ENCODE results near the gene RASIP1. TPM values are rescaled to one million over a fixed set of nuclear protein-coding genes. Genes with fewer than 3 reads are reported as not detected.
"Not testable (repeated sequence)": the region's sequence is repeated elsewhere in the genome, so short reads cannot be mapped to it uniquely, and the experiment has no call there.

RASIP1 gene
- under 1 TPM; 0.05 to 0.15 TPM for total RNA-seq

DNA sequence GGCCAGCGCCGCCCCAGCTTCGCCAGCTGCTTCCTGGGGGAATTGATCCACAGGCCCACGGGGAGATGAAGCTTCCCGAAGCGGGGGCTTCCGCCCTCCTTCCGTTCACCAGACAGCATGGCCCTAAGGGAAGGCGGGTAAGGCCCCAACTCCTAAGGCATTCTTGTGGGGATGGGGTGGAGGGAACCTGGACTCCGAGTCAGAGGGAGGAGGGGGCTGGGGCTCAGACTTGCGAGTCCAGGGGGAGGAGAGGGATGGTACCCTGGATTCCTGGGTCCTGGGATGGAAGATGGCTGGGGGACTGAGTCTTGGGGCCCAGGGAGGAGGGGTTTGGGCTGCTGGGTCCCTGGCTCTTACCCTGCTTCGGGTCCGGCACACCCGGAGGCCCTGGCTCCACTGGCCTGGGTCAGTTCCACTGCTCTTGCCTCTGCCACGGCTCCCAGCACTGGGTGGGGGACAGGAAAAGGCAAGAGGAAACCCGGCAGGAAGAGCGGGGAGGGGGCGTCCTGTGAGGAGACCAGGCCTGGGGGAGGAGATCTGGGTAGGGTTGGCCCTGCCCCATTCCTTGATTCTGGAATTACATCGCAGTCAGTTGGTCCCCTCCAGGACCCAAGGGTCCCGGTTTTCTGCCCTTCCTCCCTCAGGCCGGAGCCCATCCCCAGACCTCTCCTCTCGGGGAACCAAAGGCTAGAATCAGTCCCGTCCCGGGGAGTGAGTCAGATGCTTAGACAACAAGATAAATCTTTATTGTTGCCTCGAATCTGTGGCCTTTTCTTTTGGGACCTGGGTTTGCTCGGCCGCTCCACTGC lies at the start of gene RASIP1:
Gene RASIP1, minus strand, starts transcription at position 447 of the 809 bp plus-strand sequence. Its CDS starts 328 bp downstream, at position 119.
- no peak for DNase-seq
- Mint-ChIP-seq H3K4me3 (no peak within 1 kb of the TSS), H3K27me3 (peaks cover 6% of the 10 kb centered on the region), H3K9me3 (no peaks in the 10 kb centered on the region), H3K27ac (no peak within 1 kb of the TSS), H3K4me1 (peaks cover 24% of the 10 kb centered on the region), H3K36me3 (ENCODE audit: low read depth) (no peaks in the 10 kb centered on the region)
- ChIA-PET CTCF (no interaction called here), POLR2A (no interaction called here)

DNA sequence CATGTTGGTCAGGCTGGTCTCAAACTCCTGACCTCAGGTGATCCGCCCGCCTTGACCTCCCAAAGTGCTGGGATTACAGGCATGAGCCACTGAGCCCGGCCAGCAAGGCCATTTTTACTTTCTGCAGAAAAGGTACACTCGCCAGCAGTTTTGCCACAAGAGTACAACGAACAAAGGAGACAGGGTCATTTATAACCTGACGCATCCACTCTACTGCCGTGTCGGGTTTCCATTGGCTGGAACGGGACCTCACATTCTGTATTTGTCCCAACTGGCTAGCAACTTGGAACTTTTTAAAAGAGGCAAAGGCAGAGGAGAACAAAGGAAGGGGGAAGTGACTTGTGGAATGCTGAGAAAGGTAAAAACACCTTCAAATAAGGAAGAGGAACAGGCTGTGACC lies 46.9 kb upstream of the RASIP1 start:
- H3K27ac Mint-ChIP-seq; H3K36me3 Mint-ChIP-seq (ENCODE audit: low read depth); DNase-seq; H3K4me1 Mint-ChIP-seq; H3K4me3 Mint-ChIP-seq; H3K9me3 Mint-ChIP-seq: not testable (repeated sequence)
- CTCF ChIA-PET = interaction anchor here (0.7 to 6.0 kb wide), 28 partner anchors 8 to 330 kb away, joined by 3 to 109 read pairs (median 4); partner anchors contain the start of genes CA11, GYS1, HSD17B14 and NUCB1
- POLR2A ChIA-PET = interaction anchor here (0.9 kb wide), 1 partner anchor 183 kb away, joined by 3 read pairs; no protein-coding TSS in a partner anchor
- H3K27me3 Mint-ChIP-seq = peaks cover 13% of the 10 kb centered on the region

- DNase-seq; H3K36me3 Mint-ChIP-seq (ENCODE audit: low read depth); H3K9me3 Mint-ChIP-seq; H3K27ac Mint-ChIP-seq; POLR2A ChIA-PET; H3K4me3 Mint-ChIP-seq; H3K4me1 Mint-ChIP-seq: not testable (repeated sequence)
- CTCF ChIA-PET = interaction anchor here (0.7 to 6.0 kb wide), 3 partner anchors 15 to 185 kb away, joined by 3 to 109 read pairs (median 22); no protein-coding TSS in a partner anchor
- peaks cover 14% of the 10 kb centered on the region for H3K27me3 Mint-ChIP-seq
These were observed 46.0 kb upstream of the RASIP1 start for GRCh38 chr19:48786422-48786821.

DNA sequence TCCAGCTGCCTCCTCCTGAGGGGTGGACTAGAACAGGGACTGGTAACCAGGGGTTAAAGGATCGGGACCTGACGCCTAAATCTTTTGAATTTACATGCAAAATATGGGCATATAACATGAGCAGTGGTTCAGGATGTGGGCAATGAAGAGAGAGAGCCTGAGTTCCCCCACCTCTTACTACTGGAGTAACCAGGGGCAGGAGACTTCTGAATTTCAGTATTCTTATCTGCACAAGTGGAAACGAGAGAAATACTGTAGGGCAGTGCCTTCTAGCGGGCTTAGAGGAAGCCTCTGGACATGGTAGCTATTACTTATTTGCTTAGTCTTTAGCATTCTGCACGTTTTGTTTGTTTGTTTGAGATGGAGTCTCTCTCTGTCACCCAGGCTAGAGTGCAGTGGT lies 44.1 kb upstream of the RASIP1 start:
- no peak overlapping the region for H3K27ac Mint-ChIP-seq
- ChIA-PET CTCF (interaction anchor here (0.6 to 2.3 kb wide), 3 partner anchors 11 to 60 kb away, joined by 3 to 13 read pairs (median 6); no protein-coding TSS in a partner anchor), POLR2A (interaction anchor here (1.5 kb wide), 1 partner anchor 11 kb away, joined by 4 read pairs; no protein-coding TSS in a partner anchor)
- no peak for DNase-seq
- H3K27me3 Mint-ChIP-seq = peaks cover 14% of the 10 kb centered on the region
- H3K9me3 Mint-ChIP-seq = no peaks in the 10 kb centered on the region
- peaks cover 3% of the 10 kb centered on the region for H3K4me1 Mint-ChIP-seq
- H3K4me3 Mint-ChIP-seq = no peak overlapping the region
- no peaks in the 10 kb centered on the region for H3K36me3 Mint-ChIP-seq (ENCODE audit: low read depth)

DNA sequence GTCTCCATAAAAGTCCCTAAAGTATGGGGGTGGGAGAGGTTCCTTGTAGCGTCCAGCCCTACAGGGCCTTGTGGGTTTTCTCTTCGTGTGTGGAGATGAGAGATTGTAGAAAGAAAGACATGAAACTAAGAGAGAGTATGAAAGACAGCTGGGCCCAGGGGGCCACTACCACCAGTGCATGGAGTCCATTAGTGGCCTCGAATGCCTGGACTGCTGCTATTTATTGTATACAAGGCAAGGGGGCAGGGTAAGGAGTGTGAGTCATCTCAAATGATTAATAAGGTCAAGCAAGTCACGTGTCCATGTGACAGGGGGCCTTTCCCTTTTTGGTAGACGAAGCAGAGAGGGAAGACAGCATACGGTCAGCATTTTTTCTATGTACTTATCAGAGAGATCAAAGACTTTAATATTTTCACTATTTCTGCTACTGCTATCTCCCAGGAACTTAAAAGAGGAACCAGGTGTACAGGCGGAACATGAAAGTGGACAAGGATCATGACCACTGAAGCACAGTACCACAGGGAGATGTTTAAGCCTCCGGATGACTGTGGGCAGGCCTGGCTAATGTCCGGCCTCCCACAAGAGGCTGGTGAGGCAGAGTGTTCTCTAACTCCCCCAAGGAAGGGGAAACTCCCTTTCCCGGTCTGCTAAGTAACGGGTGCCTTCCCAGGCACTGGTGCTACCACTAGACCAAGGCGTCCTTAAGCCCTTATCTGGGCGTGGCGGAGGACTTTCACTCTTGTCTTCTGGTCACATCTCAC lies 40.4 kb upstream of the RASIP1 start:
- ChIA-PET CTCF (interaction anchor here (1.2 to 2.1 kb wide), 3 partner anchors 61 to 219 kb away, joined by 4 to 8 read pairs (median 6); no protein-coding TSS in a partner anchor), POLR2A (no interaction called here)
- no peak for DNase-seq
- Mint-ChIP-seq H3K4me3 (no peak overlapping the region), H3K27ac (no peak overlapping the region), H3K4me1 (peaks cover 3% of the 10 kb centered on the region), H3K36me3 (ENCODE audit: low read depth) (no peaks in the 10 kb centered on the region), H3K27me3 (peaks cover 15% of the 10 kb centered on the region), H3K9me3 (no peaks in the 10 kb centered on the region)

- no peak for DNase-seq
- Mint-ChIP-seq H3K9me3 (no peaks in the 10 kb centered on the region), H3K4me3 (no peak overlapping the region), H3K4me1 (peaks cover 3% of the 10 kb centered on the region), H3K27me3 (peaks cover 9% of the 10 kb centered on the region), H3K36me3 (ENCODE audit: low read depth) (no peaks in the 10 kb centered on the region), H3K27ac (no peak overlapping the region)
- CTCF ChIA-PET = interaction anchor here (0.6 to 2.1 kb wide), 4 partner anchors 8 to 220 kb away, joined by 3 to 8 read pairs (median 6); no protein-coding TSS in a partner anchor
- POLR2A ChIA-PET = no interaction called here
These were observed 39.2 kb upstream of the RASIP1 start for GRCh38 chr19:48779636-48780035.

DNA sequence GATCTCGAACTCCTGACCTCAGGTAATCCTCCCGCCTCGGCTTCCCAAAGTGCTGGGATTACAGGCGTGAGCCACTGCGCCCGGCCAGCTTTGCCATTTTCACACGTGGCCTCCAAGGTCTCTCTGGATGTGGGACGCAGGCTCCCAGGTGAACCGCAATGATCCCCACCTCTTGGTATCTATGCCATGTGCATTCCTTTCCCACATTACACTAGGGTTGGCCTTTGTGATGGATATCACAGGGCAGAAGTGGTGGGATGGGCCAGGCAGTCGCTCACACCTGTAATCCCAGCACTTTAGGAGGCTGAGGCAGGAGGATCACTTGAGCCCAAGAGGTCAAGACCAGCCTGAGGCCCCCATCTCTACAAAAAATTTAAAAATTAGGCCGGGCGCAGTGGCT lies 37.3 kb upstream of the RASIP1 start:
- H3K36me3 Mint-ChIP-seq (ENCODE audit: low read depth) = no peaks in the 10 kb centered on the region
- POLR2A ChIA-PET = no interaction called here
- peaks cover 5% of the 10 kb centered on the region for H3K27me3 Mint-ChIP-seq
- no peak for DNase-seq
- H3K9me3 Mint-ChIP-seq = no peaks in the 10 kb centered on the region
- H3K27ac Mint-ChIP-seq = no peak overlapping the region
- CTCF ChIA-PET = no interaction called here
- no peak overlapping the region for H3K4me3 Mint-ChIP-seq
- peaks cover 3% of the 10 kb centered on the region for H3K4me1 Mint-ChIP-seq

DNA sequence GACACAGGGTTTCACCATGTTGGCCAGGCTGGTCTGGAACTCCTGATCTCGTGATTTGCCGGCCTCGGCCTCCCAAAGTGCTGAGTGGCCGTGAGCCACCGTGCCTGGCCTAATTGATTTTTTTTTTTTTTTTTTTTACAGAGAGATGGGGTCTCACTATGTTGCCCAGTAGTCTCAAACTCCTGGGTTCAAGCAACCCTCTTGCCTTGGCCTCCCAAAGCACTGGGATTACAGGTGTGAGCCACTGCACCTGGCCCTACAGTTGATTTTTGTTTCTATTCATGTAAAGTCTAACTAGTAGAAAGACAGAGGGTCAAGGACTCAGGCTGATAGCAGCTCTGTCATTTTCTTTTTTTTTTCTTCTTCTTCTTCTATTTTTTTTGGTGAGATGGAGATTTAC lies 36.7 kb upstream of the RASIP1 start:
- H3K36me3 Mint-ChIP-seq (ENCODE audit: low read depth) = no peaks in the 10 kb centered on the region
- CTCF ChIA-PET = no interaction called here
- H3K4me1 Mint-ChIP-seq = no peaks in the 10 kb centered on the region
- no peak for DNase-seq
- no peak overlapping the region for H3K4me3 Mint-ChIP-seq
- H3K27ac Mint-ChIP-seq = no peak overlapping the region
- no peaks in the 10 kb centered on the region for H3K9me3 Mint-ChIP-seq
- POLR2A ChIA-PET = no interaction called here
- H3K27me3 Mint-ChIP-seq = peaks cover 4% of the 10 kb centered on the region

DNA sequence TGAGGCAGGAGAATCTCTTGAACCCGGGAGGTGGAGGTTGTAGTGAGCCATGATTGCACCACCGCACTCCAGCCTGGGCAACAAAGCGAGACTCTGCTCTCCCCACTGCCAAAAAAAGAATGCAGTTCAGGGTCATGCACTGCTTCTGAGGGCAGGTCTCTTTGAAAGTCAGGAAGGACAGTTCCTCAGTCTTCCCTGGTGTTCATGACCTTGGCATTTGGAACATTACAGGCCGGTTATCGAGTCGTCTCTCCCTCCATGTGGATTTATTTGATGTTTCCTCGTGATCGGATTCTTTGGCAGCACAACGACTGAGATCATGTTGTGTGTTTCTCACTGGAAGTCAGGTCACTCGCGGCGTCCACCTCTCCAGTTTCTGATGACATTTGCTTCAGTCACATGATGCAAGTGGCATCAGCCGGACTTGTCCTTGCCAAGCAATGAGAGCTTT lies 32.1 kb upstream of the RASIP1 start:
- H3K36me3 Mint-ChIP-seq (ENCODE audit: low read depth) = no peaks in the 10 kb centered on the region
- H3K27me3 Mint-ChIP-seq = peaks cover 13% of the 10 kb centered on the region
- ChIA-PET POLR2A (no interaction called here), CTCF (interaction anchor here (0.6 kb wide), 1 partner anchor 477 kb away, joined by 3 read pairs; no protein-coding TSS in a partner anchor)
- no peak overlapping the region for H3K4me3 Mint-ChIP-seq
- no peak overlapping the region for H3K27ac Mint-ChIP-seq
- no peaks in the 10 kb centered on the region for H3K4me1 Mint-ChIP-seq
- H3K9me3 Mint-ChIP-seq = no peaks in the 10 kb centered on the region
- no peak for DNase-seq

GRCh38 chr19:48770734-48771472 lies 30.5 kb upstream of the RASIP1 start:
- ChIA-PET POLR2A (no interaction called here), CTCF (interaction anchor here (0.5 to 1.4 kb wide), 3 partner anchors 17 to 68 kb away, joined by 3 read pairs; no protein-coding TSS in a partner anchor)
- no peak for DNase-seq
- no peaks in the 10 kb centered on the region for H3K4me1 Mint-ChIP-seq
- no peak overlapping the region for H3K4me3 Mint-ChIP-seq
- no peaks in the 10 kb centered on the region for H3K36me3 Mint-ChIP-seq (ENCODE audit: low read depth)
- H3K27me3 Mint-ChIP-seq = peaks cover 15% of the 10 kb centered on the region
- H3K9me3 Mint-ChIP-seq = no peaks in the 10 kb centered on the region
- H3K27ac Mint-ChIP-seq = no peak overlapping the region

DNA sequence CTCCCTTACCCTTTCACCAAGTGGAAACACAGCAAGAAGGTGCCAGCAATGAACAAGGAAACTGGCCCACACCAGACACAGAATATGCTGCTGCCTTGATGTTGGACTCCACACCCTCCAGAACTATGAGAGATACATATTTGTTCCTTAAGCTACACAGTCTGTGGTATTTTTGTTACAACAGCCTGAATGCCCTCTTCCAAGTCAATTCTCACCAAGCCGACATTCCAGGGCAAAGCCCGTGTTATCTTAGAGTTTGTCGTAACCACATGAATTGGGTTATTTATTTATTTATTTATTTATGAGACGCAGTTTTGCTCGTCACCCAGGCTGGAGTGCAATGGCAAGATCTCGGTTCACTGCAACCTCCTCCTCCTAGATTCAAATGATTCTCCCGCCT lies 29.9 kb upstream of the RASIP1 start:
- CTCF ChIA-PET = interaction anchor here (0.5 to 1.4 kb wide), 4 partner anchors 18 to 69 kb away, joined by 3 read pairs; no protein-coding TSS in a partner anchor
- no peak overlapping the region for H3K4me3 Mint-ChIP-seq
- no peak for DNase-seq
- no peaks in the 10 kb centered on the region for H3K36me3 Mint-ChIP-seq (ENCODE audit: low read depth)
- H3K4me1 Mint-ChIP-seq = no peaks in the 10 kb centered on the region
- no peaks in the 10 kb centered on the region for H3K9me3 Mint-ChIP-seq
- H3K27ac Mint-ChIP-seq = no peak overlapping the region
- peaks cover 20% of the 10 kb centered on the region for H3K27me3 Mint-ChIP-seq
- POLR2A ChIA-PET = no interaction called here

- POLR2A ChIA-PET = no interaction called here
- Mint-ChIP-seq H3K27me3 (peaks cover 21% of the 10 kb centered on the region), H3K36me3 (ENCODE audit: low read depth) (no peaks in the 10 kb centered on the region), H3K4me1 (no peaks in the 10 kb centered on the region), H3K9me3 (no peaks in the 10 kb centered on the region), H3K27ac (no peak overlapping the region), H3K4me3 (no peak overlapping the region)
- CTCF ChIA-PET = interaction anchor here (0.6 to 1.4 kb wide), 3 partner anchors 19 to 231 kb away, joined by 3 read pairs; no protein-coding TSS in a partner anchor
- no peak for DNase-seq
These were observed 28.7 kb upstream of the RASIP1 start for GRCh38 chr19:48768994-48769713.

Measured in activated CD4-positive, alpha-beta memory T cell treated with anti-CD3 and anti-CD28 coated beads, Interleukin-2, amount 10 ng/mL, durations not matched to agents 7 days and 5 days (primary cell).